ENCODE measurements around the gene EYA4.

Gene EYA4

GRCh38 chr6:133404151-133404550, 163.0 kb downstream of the EYA4 start:
- no peak for DNase-seq (ENCODE audit: low spot score)

- DNase-seq (ENCODE audit: low spot score) = no peak
These were observed 163.6 kb downstream of the EYA4 start for GRCh38 chr6:133404728-133405127.

GRCh38 chr6:133407320-133408100, 166.4 kb downstream of the EYA4 start:
- no peak for DNase-seq (ENCODE audit: low spot score)

- no peak for DNase-seq (ENCODE audit: low spot score)
These were observed 167.0 kb downstream of the EYA4 start for GRCh38 chr6:133408132-133408531.

GRCh38 chr6:133408543-133408942, 167.4 kb downstream of the EYA4 start:
- no peak for DNase-seq (ENCODE audit: low spot score)

GRCh38 chr6:133410638-133411435, 169.7 kb downstream of the EYA4 start:
- no peak for DNase-seq (ENCODE audit: low spot score)

- no peak for DNase-seq (ENCODE audit: low spot score)
These were observed 170.6 kb downstream of the EYA4 start for GRCh38 chr6:133411757-133412156.

GRCh38 chr6:133415262-133415661, 174.1 kb downstream of the EYA4 start:
- DNase-seq (ENCODE audit: low spot score) = no peak

- DNase-seq (ENCODE audit: low spot score) = no peak
These were observed 177.0 kb downstream of the EYA4 start for GRCh38 chr6:133418108-133418507.

- DNase-seq (ENCODE audit: low spot score) = no peak
These were observed 182.1 kb downstream of the EYA4 start for GRCh38 chr6:133423242-133423641.

- no peak for DNase-seq (ENCODE audit: low spot score)
These were observed 183.2 kb downstream of the EYA4 start for GRCh38 chr6:133424359-133424758.

GRCh38 chr6:133426038-133426437, 184.9 kb downstream of the EYA4 start:
- no peak for DNase-seq (ENCODE audit: low spot score)

- DNase-seq (ENCODE audit: low spot score) = no peak
These were observed 187.1 kb downstream of the EYA4 start for GRCh38 chr6:133428295-133428694.

- DNase-seq (ENCODE audit: low spot score) = no peak
These were observed 189.4 kb downstream of the EYA4 start for GRCh38 chr6:133430530-133430929.

- DNase-seq (ENCODE audit: low spot score) = no peak
These were observed 189.9 kb downstream of the EYA4 start for GRCh38 chr6:133431031-133431430.

GRCh38 chr6:133432021-133432989, 191.1 kb downstream of the EYA4 start:
- peak; percentile 88 for DNase-seq (ENCODE audit: low spot score)

- no peak for DNase-seq (ENCODE audit: low spot score)
These were observed 194.0 kb downstream of the EYA4 start for GRCh38 chr6:133435065-133435728.

- DNase-seq (ENCODE audit: low spot score) = peak; percentile 55
These were observed 195.5 kb downstream of the EYA4 start for GRCh38 chr6:133436652-133437051.

GRCh38 chr6:133441491-133441890, 200.3 kb downstream of the EYA4 start:
- DNase-seq (ENCODE audit: low spot score) = no peak

- DNase-seq (ENCODE audit: low spot score) = no peak
These were observed 205.6 kb downstream of the EYA4 start for GRCh38 chr6:133446789-133447188.

GRCh38 chr6:133447924-133448323, 206.8 kb downstream of the EYA4 start:
- peak; percentile 71 for DNase-seq (ENCODE audit: low spot score)

GRCh38 chr6:133456439-133456838, 215.3 kb downstream of the EYA4 start:
- no peak for DNase-seq (ENCODE audit: low spot score)

Measured in COLO829 (cell line).